Common myeloid progenitor, CD34-positive (primary cell): Measurements from ENCODE around the gene GATA3.

Experiments
- CTCF ChIA-PET: fragments of 350-600 bp; sonication (Branson Sonifier 250); formaldehyde crosslinking; loops from one replicate; lab custom pipeline; 2021; ENCODE audit warnings: antibody characterized with exemption; lab: Charles Lee
- POLR2A ChIA-PET: fragments of 350-600 bp; sonication (Branson Sonifier 250); formaldehyde crosslinking; loops from one replicate; lab custom pipeline; 2021; ENCODE audit warnings: antibody characterized with exemption; lab: Charles Lee
- DNase-seq, 3 donors: peaks; one replicate each; pipeline versions ENCODE4 v3.0.0 to v3.0.0-alpha.2; 2013
- H3K27ac ChIP-seq, 2 experiments: 1 replicate in 1 of 2; 2 replicates in 1 of 2; pipeline ENCODE4 v1.7.0; 2013; ENCODE audit warnings: inconsistent platforms in 2 of 2, low read length in 2 of 2, mild to moderate bottlenecking in 2 of 2, low read depth in 1 of 2, moderate library complexity in 1 of 2; ENCODE audit not compliant: severe bottlenecking in 2 of 2, insufficient read depth in 1 of 2, poor library complexity in 1 of 2
- H3K27me3 ChIP-seq, 5 experiments: replicated peaks in 2 of 5; 1 replicate in 3 of 5; 2 replicates in 2 of 5; pipeline versions ENCODE4 v1.6.1 to v1.7.0; 2013; ENCODE audit warnings: low read length in 4 of 5, mild to moderate bottlenecking in 2 of 5, moderate library complexity in 2 of 5, inconsistent platforms in 1 of 5; ENCODE audit not compliant: insufficient read depth in 5 of 5, control insufficient read depth in 4 of 5
- H3K36me3 ChIP-seq, 4 experiments: 1 replicate in 2 of 4; 2 replicates in 2 of 4; pipeline versions ENCODE4 v1.6.1 to v1.7.0; 2013; ENCODE audit warnings: low read length in 3 of 4, control low read depth in 1 of 4, mild to moderate bottlenecking in 1 of 4; ENCODE audit not compliant: control insufficient read depth in 4 of 4, insufficient read depth in 4 of 4
- H3K4me1 ChIP-seq, 4 experiments: 1 replicate in 3 of 4; 2 replicates in 1 of 4; pipeline versions ENCODE4 v1.6.1 to v1.7.1; 2013; ENCODE audit warnings: low read length in 3 of 4, mild to moderate bottlenecking in 3 of 4, control low read depth in 1 of 4, inconsistent platforms in 1 of 4, moderate library complexity in 1 of 4; ENCODE audit not compliant: control insufficient read depth in 4 of 4, insufficient read depth in 4 of 4; ENCODE audit errors: control extremely low read depth in 1 of 4
- H3K4me3 ChIP-seq, 7 experiments: 1 replicate in 4 of 7; 2 replicates in 3 of 7; pipeline versions ENCODE4 v1.5.1 to v1.7.0; 2013; ENCODE audit warnings: mild to moderate bottlenecking in 7 of 7, low read length in 6 of 7, moderate library complexity in 6 of 7, inconsistent platforms in 2 of 7, low read depth in 2 of 7, control low read depth in 1 of 7; ENCODE audit not compliant: insufficient read depth in 4 of 7, control insufficient read depth in 1 of 7; ENCODE audit errors: extremely low read depth in 1 of 7
- H3K9me3 ChIP-seq, 5 experiments: 1 replicate in 4 of 5; 2 replicates in 1 of 5; pipeline versions ENCODE4 v1.6.1 to v1.7.1; 2013; ENCODE audit warnings: low read length in 4 of 5, mild to moderate bottlenecking in 2 of 5, inconsistent platforms in 1 of 5, low read depth in 1 of 5, moderate library complexity in 1 of 5; ENCODE audit not compliant: control insufficient read depth in 4 of 5, insufficient read depth in 2 of 5; ENCODE audit errors: control extremely low read depth in 1 of 5
- WGBS: methylation state at CpG from one replicate; pipeline ENCODE4 v1.1.5; 2013; ENCODE audit not compliant: insufficient coverage; 5-methylcytosine and 5-hydroxymethylcytosine counted together

GATA3 gene

GRCh38 chr10:8037199-8037801 is 17.2 kb upstream of the GATA3 start:
- 8% methylated on average over 20 of the region's 32 CpGs for WGBS
- Histone ChIP-seq H3K9me3 (peaks cover 0 to 2% (median 0%) of the 10 kb centered on the region in 5 experiments), H3K36me3 (no peaks in the 10 kb centered on the region), H3K4me3 (no peak overlapping the region), H3K27ac (no peak overlapping the region), H3K27me3 (peaks cover 24 to 100% (median 67%) of the 10 kb centered on the region in 5 experiments), H3K4me1 (peaks cover 0 to 29% (median 24%) of the 10 kb centered on the region in 4 experiments)
- no peak for DNase-seq
- POLR2A ChIA-PET, result interaction anchor here (0.6 to 1.1 kb wide), 2 partner anchors 23 to 215 kb away, joined by 3 read pairs; no protein-coding TSS in a partner anchor
- CTCF ChIA-PET, result interaction anchor here (1.0 kb wide), 1 partner anchor 12 kb away, joined by 3 read pairs; no protein-coding TSS in a partner anchor

- Histone ChIP-seq H3K9me3 (peaks cover 0 to 2% (median 0%) of the 10 kb centered on the region in 5 experiments), H3K4me1 (peaks cover 0 to 31% (median 27%) of the 10 kb centered on the region in 4 experiments), H3K27ac (no peak overlapping the region), H3K27me3 (peaks cover 27 to 100% (median 71%) of the 10 kb centered on the region in 5 experiments), H3K36me3 (no peaks in the 10 kb centered on the region), H3K4me3 (no peak overlapping the region)
- whole genome bisulfite sequencing, result 11% methylated on average over 15 of the region's 22 CpGs
- ChIA-PET CTCF (no interaction called here), POLR2A (no interaction called here)
- no peak for DNase-seq
These were observed 16.3 kb upstream of the GATA3 start for GRCh38 chr10:8037941-8038894.

- no peak overlapping the region for H3K27ac ChIP-seq
- no peaks in the 10 kb centered on the region for H3K36me3 ChIP-seq
- peaks cover 29 to 100% (median 71%) of the 10 kb centered on the region in 5 experiments for H3K27me3 ChIP-seq
- ChIA-PET POLR2A (no interaction called here), CTCF (no interaction called here)
- 0% methylated on average over 4 of the region's 10 CpGs for WGBS
- peaks cover 0 to 2% (median 0%) of the 10 kb centered on the region in 5 experiments for H3K9me3 ChIP-seq
- no peak overlapping the region for H3K4me3 ChIP-seq
- H3K4me1 ChIP-seq, result peaks cover 0 to 31% (median 29%) of the 10 kb centered on the region in 4 experiments
- no peak for DNase-seq
These were observed 15.1 kb upstream of the GATA3 start for GRCh38 chr10:8039321-8039881.

- ChIA-PET CTCF (interaction anchor here (0.8 kb wide), 1 partner anchor 12 kb away, joined by 3 read pairs; no protein-coding TSS in a partner anchor), POLR2A (no interaction called here)
- Histone ChIP-seq H3K4me1 (peaks cover 0 to 34% (median 31%) of the 10 kb centered on the region in 4 experiments), H3K27me3 (peaks cover 28 to 100% (median 76%) of the 10 kb centered on the region in 5 experiments), H3K36me3 (no peaks in the 10 kb centered on the region), H3K27ac (no peak overlapping the region), H3K4me3 (no peak overlapping the region), H3K9me3 (peaks cover 0 to 2% (median 0%) of the 10 kb centered on the region in 5 experiments)
- 0% methylated on average over 2 of the region's 6 CpGs for WGBS
- no peak for DNase-seq
These were observed 13.8 kb upstream of the GATA3 start for GRCh38 chr10:8040651-8041050.

GRCh38 chr10:8041284-8041991 is 13.1 kb upstream of the GATA3 start:
- Histone ChIP-seq H3K27ac (no peak overlapping the region), H3K36me3 (no peaks in the 10 kb centered on the region), H3K4me1 (peaks cover 0 to 33% (median 28%) of the 10 kb centered on the region in 4 experiments), H3K4me3 (no peak overlapping the region), H3K27me3 (peaks cover 28 to 100% (median 78%) of the 10 kb centered on the region in 5 experiments), H3K9me3 (peaks cover 0 to 2% (median 0%) of the 10 kb centered on the region in 5 experiments)
- CTCF ChIA-PET, result interaction anchor here (1.1 kb wide), 1 partner anchor 11 kb away, joined by 3 read pairs; no protein-coding TSS in a partner anchor
- 17% methylated on average over 8 of the region's 10 CpGs for WGBS
- POLR2A ChIA-PET, result no interaction called here
- no peak for DNase-seq

GRCh38 chr10:8041992-8042720 is 12.3 kb upstream of the GATA3 start:
- Histone ChIP-seq H3K4me3 (no peak overlapping the region), H3K27me3 (peaks cover 31 to 100% (median 75%) of the 10 kb centered on the region in 5 experiments), H3K9me3 (peaks cover 0 to 2% (median 0%) of the 10 kb centered on the region in 5 experiments), H3K36me3 (no peaks in the 10 kb centered on the region), H3K4me1 (peaks cover 0 to 31% (median 27%) of the 10 kb centered on the region in 4 experiments), H3K27ac (no peak overlapping the region)
- POLR2A ChIA-PET, result no interaction called here
- CTCF ChIA-PET, result interaction anchor here (0.8 to 1.1 kb wide), 2 partner anchors 11 to 12 kb away, joined by 3 to 4 read pairs; no protein-coding TSS in a partner anchor
- DNase-seq, result no peak
- WGBS, result 8% methylated on average over 5 of the region's 17 CpGs
